Neuron (in vitro differentiated cells): ENCODE results near the gene NRBP1.

ENCODE experiments used
- H2AFZ ChIP-seq: one replicate; pipeline ENCODE4 v1.6.1; 2013; ENCODE audit warnings: low read depth, mild to moderate bottlenecking, inconsistent platforms, low read length, moderate library complexity
- H3K27me3 ChIP-seq: one replicate; pipeline ENCODE4 v1.6.1; 2013; ENCODE audit warnings: low read length; ENCODE audit not compliant: insufficient read depth
- H3K36me3 ChIP-seq: one replicate; pipeline ENCODE4 v1.6.1; 2013; ENCODE audit warnings: low read length; ENCODE audit not compliant: insufficient read depth
- H3K4me1 ChIP-seq: one replicate; pipeline ENCODE4 v1.6.1; 2013; ENCODE audit warnings: low read length; ENCODE audit not compliant: insufficient read depth
- H3K4me3 ChIP-seq: 2 replicates; pipeline ENCODE4 v1.5.1; 2013; ENCODE audit warnings: mild to moderate bottlenecking, low read length, moderate library complexity
- H3K9me3 ChIP-seq: one replicate; pipeline ENCODE4 v1.6.1; 2013; ENCODE audit warnings: low read length

Gene NRBP1

DNA sequence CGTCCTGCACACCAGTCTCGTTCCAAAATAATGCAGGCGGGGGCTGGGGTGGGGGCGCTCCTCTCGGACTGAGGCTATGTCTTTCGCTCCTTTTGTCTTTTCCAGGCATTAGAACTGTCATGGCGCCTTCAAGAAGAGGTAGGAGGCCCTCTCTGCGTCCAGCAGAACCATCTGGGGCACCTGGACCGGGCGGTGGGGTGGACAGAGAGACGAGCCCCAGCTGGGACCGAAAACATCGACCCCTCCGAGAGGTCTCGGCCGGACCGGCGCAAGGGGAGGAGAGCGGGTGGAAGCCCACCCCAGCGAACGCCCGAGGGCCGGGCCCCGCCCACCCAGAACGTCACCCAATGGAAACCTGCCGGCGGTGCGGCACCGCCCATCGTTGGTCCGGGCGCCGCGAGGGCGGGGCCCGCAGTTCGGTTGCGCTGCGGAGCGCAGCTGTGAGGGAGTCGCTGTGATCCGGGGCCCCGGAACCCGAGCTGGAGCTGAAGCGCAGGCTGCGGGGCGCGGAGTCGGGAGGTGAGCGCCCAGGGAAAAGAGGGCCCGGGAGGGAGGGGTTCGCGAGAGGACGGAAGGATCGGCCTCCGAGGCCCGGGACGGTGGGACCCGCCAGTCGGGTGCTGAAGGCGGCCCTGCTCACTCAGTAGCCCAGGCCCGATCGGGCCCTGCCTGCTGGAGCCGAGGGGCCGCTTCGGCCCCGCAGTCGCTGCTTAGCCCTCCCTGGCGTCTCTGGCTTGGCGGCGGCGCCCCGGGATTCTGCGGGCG lies at the start of gene NRBP1:
NRBP1 (plus strand) TSS at position 419 of the 765 bp plus-strand sequence. CDS start 4,643 bp downstream, outside the sequence.
- Histone ChIP-seq H3K4me3 (peak within 1 kb of the TSS; percentile 57), H3K4me1 (peaks cover 21% of the 10 kb centered on the region), H3K9me3 (no peaks in the 10 kb centered on the region), H3K36me3 (peaks cover 9% of the 10 kb centered on the region), H3K27me3 (no peaks in the 10 kb centered on the region), H2AFZ (peak within 1 kb of the TSS; percentile 78)

- Histone ChIP-seq H3K36me3 (peaks cover 76% of the 10 kb centered on the region), H3K27me3 (no peaks in the 10 kb centered on the region), H3K4me1 (peaks cover 26% of the 10 kb centered on the region), H3K9me3 (no peaks in the 10 kb centered on the region), H3K4me3 (peak overlapping the region; percentile 73), H2AFZ (no peak overlapping the region)
Observed at GRCh38 chr2:27378809-27379290, 49.6 kb upstream of the NRBP1 start.

- Histone ChIP-seq H3K4me1 (peaks cover 26% of the 10 kb centered on the region), H3K27me3 (no peaks in the 10 kb centered on the region), H3K9me3 (no peaks in the 10 kb centered on the region), H3K4me3 (peak overlapping the region; percentile 73), H2AFZ (no peak overlapping the region), H3K36me3 (peaks cover 78% of the 10 kb centered on the region)
Observed at GRCh38 chr2:27379383-27379835, 49.0 kb upstream of the NRBP1 start.

DNA sequence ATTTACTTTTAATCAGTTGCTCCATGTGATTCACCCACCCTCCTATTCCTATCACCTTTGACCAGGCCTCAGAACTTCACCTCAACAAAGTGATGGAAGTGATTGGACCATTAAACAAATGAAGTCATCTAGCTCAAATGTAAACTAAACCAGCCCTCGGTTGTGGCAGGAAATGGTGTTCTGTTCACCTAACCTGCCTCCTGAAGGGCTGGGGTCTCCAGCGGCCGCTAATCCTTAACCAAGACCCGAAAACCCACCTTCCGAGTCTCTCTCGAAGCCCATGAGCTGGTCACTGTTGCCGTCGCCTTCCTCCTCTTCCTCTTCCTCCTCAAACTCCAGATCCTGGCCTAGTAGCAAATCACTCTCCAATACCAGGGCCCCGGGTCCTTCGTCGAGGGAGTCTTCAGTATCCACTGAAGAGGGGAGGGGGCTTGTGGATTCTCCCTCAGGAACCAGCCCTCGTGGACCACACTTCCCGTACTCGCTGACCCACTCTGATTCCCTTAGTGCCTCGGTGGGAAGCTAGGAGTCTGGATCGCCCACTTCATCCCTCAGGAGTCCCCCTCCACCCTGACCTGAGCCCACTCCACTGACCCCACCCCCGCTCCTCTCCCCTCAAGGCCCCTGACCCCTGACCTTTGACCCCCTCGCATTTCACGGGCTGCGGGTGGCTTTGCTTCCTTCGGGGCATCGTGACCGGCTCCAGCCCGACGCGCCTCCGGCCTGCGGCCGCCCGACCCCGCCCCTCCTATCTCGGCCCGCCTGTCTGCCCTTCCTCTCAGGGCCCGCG lies 48.4 kb upstream of the NRBP1 start:
- Histone ChIP-seq H3K27me3 (no peaks in the 10 kb centered on the region), H3K4me1 (peaks cover 26% of the 10 kb centered on the region), H2AFZ (no peak overlapping the region), H3K9me3 (no peaks in the 10 kb centered on the region), H3K36me3 (peaks cover 78% of the 10 kb centered on the region), H3K4me3 (peak overlapping the region; percentile 73)

DNA sequence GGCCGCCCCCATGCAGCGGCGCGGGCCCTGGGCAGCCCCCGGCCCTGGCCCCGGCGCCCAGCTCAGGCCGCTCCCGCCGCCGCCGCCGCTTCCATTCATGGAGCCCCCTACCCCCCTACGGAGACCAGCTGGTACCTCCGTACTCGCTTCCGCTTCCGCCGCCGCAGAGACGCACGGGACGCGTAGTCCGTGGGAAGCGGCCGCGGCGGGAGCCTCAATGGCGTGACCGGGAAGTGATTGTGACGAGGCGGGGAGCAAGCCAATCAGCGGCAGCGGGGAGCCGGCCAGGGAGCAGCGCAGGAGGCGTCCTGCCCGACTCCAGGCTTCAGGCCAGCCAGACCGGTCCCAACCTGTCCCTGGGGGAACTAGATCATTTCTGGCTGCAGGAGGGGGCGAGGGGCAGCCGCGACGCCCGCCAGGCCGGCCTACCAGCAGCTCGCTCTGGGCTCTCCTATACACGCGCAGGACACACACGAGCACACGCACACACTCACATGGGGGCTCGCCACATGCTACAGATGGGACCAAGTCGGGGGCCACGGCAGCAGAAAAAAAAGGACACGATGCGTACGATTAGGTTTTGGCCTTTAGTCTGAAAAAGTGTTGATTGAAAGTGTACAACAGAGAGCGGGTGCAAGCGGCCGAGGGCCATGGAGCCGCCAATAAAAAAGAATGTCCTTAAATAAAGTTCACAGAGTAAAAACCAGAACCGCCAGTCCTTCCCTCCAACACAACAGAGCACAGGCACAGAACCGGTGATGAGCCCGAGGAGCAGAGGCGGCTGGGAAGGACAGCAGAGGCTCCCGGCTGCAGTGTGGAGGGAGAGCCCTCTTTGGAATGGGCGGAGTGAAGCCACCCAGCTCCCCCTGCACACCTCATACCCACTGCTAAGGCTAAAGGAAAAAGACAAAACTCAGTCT lies 47.5 kb upstream of the NRBP1 start, which contains the start of gene ZNF513:
ZNF513 (minus strand) TSS at position 109 of the 920 bp plus-strand sequence. CDS start 208 bp downstream, outside the sequence.
- Histone ChIP-seq H3K4me3 (peak within 1 kb of the TSS; percentile 73), H3K4me1 (peaks cover 26% of the 10 kb centered on the region), H3K36me3 (peaks cover 77% of the 10 kb centered on the region), H3K27me3 (no peaks in the 10 kb centered on the region), H2AFZ (no peak within 1 kb of the TSS), H3K9me3 (no peaks in the 10 kb centered on the region)

DNA sequence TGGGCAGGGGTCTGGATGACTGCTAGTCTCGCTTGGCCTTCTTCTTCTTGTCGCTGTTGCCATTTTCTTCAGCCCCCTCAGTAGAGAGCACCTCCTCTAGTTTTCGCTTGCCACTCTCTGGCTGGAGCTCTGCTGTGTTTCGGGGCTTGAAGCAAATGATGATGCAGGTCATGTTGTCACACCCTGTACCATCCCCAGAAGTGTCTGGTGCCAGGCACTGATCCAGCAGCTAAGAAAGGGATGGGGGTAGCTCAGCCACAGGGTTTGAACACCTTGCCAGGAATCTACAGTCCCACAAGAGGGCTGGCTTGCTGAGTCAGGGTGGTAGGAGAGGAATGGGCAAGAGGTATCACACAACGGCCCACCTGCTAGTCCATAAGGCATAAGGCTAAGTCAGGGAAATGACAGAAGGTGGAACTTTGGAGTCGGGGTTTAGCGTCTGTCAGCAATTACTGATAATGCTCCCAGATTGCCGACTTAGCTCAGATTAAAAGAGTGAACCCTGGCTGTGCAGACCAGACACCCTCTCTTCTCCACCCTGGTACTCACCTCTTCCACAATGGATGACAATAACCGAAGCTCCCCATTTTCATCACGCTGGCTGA lies 46.8 kb upstream of the NRBP1 start:
- Histone ChIP-seq H2AFZ (no peak overlapping the region), H3K4me3 (no peak overlapping the region), H3K4me1 (peaks cover 26% of the 10 kb centered on the region), H3K36me3 (peaks cover 74% of the 10 kb centered on the region), H3K27me3 (no peaks in the 10 kb centered on the region), H3K9me3 (no peaks in the 10 kb centered on the region)

DNA sequence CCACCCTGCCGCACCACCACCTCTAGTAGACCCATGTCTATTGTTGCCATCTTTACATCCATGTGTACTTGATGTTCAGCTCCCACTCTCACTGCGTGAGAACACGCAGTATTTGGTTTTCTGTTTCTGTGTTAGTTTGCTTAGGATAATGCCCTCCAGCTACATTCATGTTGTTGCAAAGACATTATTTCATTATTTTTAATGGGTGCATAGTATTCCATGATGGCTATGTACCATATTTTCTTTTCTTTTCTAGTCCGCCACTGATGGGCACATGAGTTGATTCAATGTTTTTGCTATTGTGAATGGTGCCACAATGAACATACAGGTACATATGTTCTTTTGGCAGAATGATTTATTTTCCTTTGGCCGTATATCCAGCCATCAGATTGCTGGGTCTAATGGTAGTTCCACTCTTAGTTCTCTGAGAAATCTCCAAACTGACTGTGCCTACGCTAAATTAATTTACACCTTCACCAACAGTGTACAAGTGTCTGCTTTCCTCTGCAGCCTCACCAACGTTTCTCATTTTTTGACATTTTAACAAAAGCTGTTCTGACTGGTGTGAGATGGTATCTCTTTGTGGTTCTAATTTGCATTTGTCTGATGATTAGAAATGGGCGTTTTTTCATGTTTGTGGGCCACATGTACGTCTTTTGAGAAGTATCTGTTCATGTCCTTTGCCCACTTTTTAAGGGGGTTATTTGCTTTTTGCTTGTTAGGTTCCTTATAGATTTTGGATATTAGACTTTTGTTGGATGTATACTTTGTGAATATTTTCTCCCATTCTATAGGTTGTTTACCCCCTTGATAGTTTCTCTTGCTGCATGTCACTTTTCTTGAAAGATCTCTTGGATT lies 37.4 kb upstream of the NRBP1 start:
- no peaks in the 10 kb centered on the region for H3K27me3 ChIP-seq
- no peaks in the 10 kb centered on the region for H3K4me1 ChIP-seq

DNA sequence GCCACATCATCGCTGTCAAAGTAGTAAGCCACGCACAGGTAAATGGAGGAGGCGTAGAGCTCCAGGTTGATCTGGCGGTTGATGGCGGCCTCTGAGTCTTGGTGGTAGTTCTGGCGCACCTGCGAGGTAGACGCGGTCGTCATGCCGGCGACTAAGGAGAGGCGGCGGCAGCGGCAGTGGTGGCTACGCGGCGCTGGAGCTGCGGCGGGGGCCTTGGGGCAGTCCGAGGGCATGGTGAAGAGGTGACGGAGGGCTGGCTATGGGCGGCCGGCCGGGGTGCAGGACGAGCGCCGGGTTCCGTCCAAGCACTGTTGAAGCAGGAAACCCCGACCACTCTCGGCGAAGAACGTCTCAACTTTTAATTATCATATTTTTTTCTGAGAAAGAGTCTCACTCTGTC lies 35.2 kb upstream of the NRBP1 start:
- no peaks in the 10 kb centered on the region for H3K27me3 ChIP-seq
- no peaks in the 10 kb centered on the region for H3K9me3 ChIP-seq
- H3K4me3 ChIP-seq: no peak overlapping the region

More for the DNA sequence above, 37.4 kb upstream of the NRBP1 start:
- H3K9me3 ChIP-seq: no peaks in the 10 kb centered on the region
- peaks cover 24% of the 10 kb centered on the region for H3K36me3 ChIP-seq
- no peak overlapping the region for H2AFZ ChIP-seq
- H3K4me3 ChIP-seq: no peak overlapping the region

GRCh38 chr2:27398962-27399361 lies 29.5 kb upstream of the NRBP1 start:
- Histone ChIP-seq H3K9me3 (peaks cover 2% of the 10 kb centered on the region), H2AFZ (no peak overlapping the region), H3K4me3 (no peak overlapping the region), H3K4me1 (no peaks in the 10 kb centered on the region), H3K27me3 (no peaks in the 10 kb centered on the region), H3K36me3 (peaks cover 12% of the 10 kb centered on the region)

More for the DNA sequence above, 35.2 kb upstream of the NRBP1 start:
- Histone ChIP-seq H3K4me1 (no peaks in the 10 kb centered on the region), H2AFZ (no peak overlapping the region), H3K36me3 (peaks cover 16% of the 10 kb centered on the region)

GRCh38 chr2:27400348-27401135 lies 27.9 kb upstream of the NRBP1 start:
- Histone ChIP-seq H3K27me3 (no peaks in the 10 kb centered on the region), H3K4me1 (no peaks in the 10 kb centered on the region), H2AFZ (no peak overlapping the region), H3K9me3 (peaks cover 2% of the 10 kb centered on the region), H3K4me3 (no peak overlapping the region), H3K36me3 (peaks cover 17% of the 10 kb centered on the region)
